Colonic mucosa (tissue), 4 donors: ENCODE results near the gene EIF1AX. TPM values are rescaled to one million over a fixed set of nuclear protein-coding genes. Genes with fewer than 3 reads are reported as not detected.
A peak's percentile ranks its signal among the peaks of the same experiment; 100 is the strongest.

Source experiments
- DNase-seq: peaks from one replicate; pipeline ENCODE4 v3.0.0-alpha.2; 2020
- H3K27ac ChIP-seq: fragments of 200-600 bp; one replicate; pipeline ENCODE4 v1.8.0; 2021
- H3K27me3 ChIP-seq: fragments of 200-600 bp; one replicate; pipeline ENCODE4 v1.8.0; 2021
- H3K36me3 ChIP-seq: fragments of 200-600 bp; one replicate; pipeline ENCODE4 v1.8.0; 2021
- H3K4me1 ChIP-seq: fragments of 200-600 bp; one replicate; pipeline ENCODE4 v1.8.0; 2021; ENCODE audit warnings: mild to moderate bottlenecking
- H3K4me3 ChIP-seq: fragments of 200-600 bp; one replicate; pipeline ENCODE4 v1.8.0; 2021
- H3K9ac ChIP-seq, 2 donors: one replicate each; pipeline ENCODE4 v1.7.0; 2013; ENCODE audit warnings: control low read depth in 2 of 2, low read depth in 2 of 2, low read length in 2 of 2
- H3K9me3 ChIP-seq: fragments of 200-600 bp; one replicate; pipeline ENCODE4 v1.8.0; 2021
- intact Hi-C: fragments of 100-400 bp; cut with DNase I; formaldehyde crosslinking; loops from one replicate; pipeline ENCODE4 v1.14.1; 2022
- total RNA-seq, 2 donors: library from RNA; stranded (reverse); fragmentation: NEBNext Ultra II Directional in 1 of 2; extraction: Animal tissue kit (Norgen Biotek cat#: 25700) in 1 of 2; gene quantifications; one replicate each; pipeline ENCODE4 v1.2.1, GENCODE V29; 2021
- TF ChIP-seq, protein P1 (sequence below): fragments of 200-600 bp; IDR thresholded peaks from one replicate; pipeline ENCODE4 v1.8.0; 2022; ENCODE audit warnings: antibody characterized with exemption, mild to moderate bottlenecking
- donor health status: healthy.
- donor health status: DM: no; HTN: no; CAD: no.
- donor health status: DM: no; HTN: no; CAD: no.

EIF1AX gene
- total RNA-seq, 2 donors from 2014 or later: 106 to 149 TPM

DNA sequence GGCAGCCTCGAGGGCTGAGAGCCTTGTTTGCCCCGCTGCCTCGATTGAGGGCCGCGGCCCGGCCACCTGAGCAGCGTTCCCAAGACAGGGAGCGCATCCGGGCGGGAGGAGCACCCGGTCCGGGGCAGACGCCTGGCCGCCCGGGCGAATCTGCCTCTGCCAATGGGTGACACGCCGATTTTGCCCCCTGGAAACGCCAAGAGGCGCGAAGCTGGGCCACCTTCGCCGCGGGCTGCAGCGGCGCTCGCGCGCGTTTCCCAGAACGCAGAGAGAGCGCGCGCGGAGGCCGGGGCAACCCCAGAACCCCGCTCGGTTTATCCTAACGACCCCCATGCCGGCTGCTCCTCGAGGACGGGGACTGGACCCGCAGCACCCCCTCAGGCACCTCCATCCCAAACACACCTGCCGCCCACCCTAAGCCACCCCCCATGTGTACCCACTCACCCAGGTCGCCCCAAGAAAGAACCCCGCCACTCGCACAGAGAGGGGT is 25.5 kb downstream of the EIF1AX start:
- Histone ChIP-seq H3K4me3 (peak overlapping the region; percentile 17), H3K9ac (no peak overlapping the region), H3K36me3 (no peaks in the 10 kb centered on the region), H3K4me1 (peaks cover 4% of the 10 kb centered on the region), H3K9me3 (no peaks in the 10 kb centered on the region), H3K27me3 (peaks cover 12% of the 10 kb centered on the region), H3K27ac (no peak overlapping the region)
- no peak for DNase-seq
- intact Hi-C loops: no loop called here
- TF ChIP-seq, protein P1, sequence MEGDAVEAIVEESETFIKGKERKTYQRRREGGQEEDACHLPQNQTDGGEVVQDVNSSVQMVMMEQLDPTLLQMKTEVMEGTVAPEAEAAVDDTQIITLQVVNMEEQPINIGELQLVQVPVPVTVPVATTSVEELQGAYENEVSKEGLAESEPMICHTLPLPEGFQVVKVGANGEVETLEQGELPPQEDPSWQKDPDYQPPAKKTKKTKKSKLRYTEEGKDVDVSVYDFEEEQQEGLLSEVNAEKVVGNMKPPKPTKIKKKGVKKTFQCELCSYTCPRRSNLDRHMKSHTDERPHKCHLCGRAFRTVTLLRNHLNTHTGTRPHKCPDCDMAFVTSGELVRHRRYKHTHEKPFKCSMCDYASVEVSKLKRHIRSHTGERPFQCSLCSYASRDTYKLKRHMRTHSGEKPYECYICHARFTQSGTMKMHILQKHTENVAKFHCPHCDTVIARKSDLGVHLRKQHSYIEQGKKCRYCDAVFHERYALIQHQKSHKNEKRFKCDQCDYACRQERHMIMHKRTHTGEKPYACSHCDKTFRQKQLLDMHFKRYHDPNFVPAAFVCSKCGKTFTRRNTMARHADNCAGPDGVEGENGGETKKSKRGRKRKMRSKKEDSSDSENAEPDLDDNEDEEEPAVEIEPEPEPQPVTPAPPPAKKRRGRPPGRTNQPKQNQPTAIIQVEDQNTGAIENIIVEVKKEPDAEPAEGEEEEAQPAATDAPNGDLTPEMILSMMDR: no peak

GRCh38 chrX:20112022-20112774 is 29.4 kb downstream of the EIF1AX start:
- Histone ChIP-seq H3K36me3 (no peaks in the 10 kb centered on the region), H3K4me3 (no peak overlapping the region), H3K27ac (no peak overlapping the region), H3K27me3 (peaks cover 10% of the 10 kb centered on the region), H3K4me1 (no peaks in the 10 kb centered on the region), H3K9ac (no peak overlapping the region), H3K9me3 (no peaks in the 10 kb centered on the region)
- intact Hi-C loops: no loop called here
- DNase-seq: no peak
- TF ChIP-seq, protein P1: no peak

DNA sequence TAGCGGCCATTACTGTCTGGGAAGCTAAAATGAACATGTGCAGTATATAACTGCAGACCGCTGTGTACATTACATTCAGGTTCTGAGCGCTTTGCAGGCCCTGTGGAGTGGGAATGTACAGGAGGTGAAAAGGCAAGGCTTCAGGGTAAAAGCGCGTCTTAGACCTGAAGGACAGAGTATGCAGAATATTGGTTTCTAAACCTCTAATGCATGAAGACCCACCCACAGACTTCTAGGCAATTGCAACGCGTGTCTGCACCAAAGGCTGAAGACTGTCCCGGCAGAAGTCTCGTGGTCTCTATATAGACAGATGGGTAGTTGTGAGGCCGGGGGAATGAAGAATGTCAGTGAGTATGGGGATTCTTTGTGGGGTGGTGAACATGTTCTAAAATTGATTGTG is 30.4 kb downstream of the EIF1AX start:
- TF ChIP-seq, protein P1: no peak
- H3K27me3 ChIP-seq: peaks cover 4% of the 10 kb centered on the region
- no peaks in the 10 kb centered on the region for H3K4me1 ChIP-seq
- H3K27ac ChIP-seq: no peak overlapping the region
- intact Hi-C loops: no loop called here
- no peak overlapping the region for H3K9ac ChIP-seq
- DNase-seq: no peak
- no peaks in the 10 kb centered on the region for H3K9me3 ChIP-seq
- H3K4me3 ChIP-seq: no peak overlapping the region
- H3K36me3 ChIP-seq: no peaks in the 10 kb centered on the region

DNA sequence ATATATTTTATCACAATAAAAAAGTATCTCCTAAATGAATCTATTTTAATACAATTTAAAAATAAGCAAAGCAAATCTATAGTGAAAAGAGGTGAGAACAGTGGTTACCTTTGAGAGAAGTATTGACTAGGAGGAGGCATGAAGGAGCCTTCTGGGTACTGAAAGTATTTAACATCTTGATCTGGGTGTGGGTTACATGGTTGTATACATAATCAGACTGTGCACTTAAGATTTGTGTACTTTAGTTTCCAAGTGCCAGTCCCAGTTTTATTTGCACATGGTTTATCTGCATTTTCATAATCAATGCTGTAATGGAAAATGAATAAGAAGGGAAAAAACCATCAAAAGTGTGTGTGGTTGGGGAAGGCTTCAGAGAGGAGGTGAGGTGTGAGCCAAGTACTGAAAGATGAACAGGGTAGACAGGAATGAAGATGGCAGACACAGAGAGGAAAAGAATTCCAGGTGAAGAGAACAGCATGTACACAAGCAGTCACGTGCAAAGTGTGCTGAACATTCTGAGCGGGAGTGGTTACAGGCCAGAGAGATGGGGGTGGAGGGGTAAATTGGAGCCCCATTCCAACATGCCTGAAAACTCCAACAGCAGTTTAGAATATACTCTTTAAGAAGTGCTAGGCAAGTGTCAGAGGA is 39.6 kb downstream of the EIF1AX start:
- intact Hi-C loops: no loop called here
- H3K9ac ChIP-seq: no peak overlapping the region
- DNase-seq: no peak
- no peaks in the 10 kb centered on the region for H3K27me3 ChIP-seq
- H3K4me1 ChIP-seq: no peaks in the 10 kb centered on the region
- TF ChIP-seq, protein P1: no peak
- H3K4me3 ChIP-seq: no peak overlapping the region
- no peak overlapping the region for H3K27ac ChIP-seq
- no peaks in the 10 kb centered on the region for H3K9me3 ChIP-seq
- H3K36me3 ChIP-seq: no peaks in the 10 kb centered on the region

DNA sequence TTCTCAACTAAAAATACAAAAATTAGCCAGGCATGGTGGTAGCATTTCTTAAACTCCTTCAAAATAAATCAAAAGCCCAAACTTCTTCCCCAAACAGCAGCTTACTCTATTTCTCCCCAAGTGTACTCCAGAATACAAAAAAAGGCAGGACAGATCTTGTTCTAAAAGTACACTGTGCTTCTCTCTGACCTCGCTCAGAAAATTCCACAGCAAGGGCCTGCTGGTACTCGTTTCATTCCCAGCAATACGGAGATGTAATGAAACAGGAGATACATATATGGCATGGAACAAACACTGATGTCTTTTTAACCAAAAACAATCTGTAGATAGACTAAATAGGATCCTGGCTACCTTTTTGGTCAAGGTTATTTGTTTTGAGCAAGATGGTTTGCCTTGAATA is 50.1 kb downstream of the EIF1AX start:
- Histone ChIP-seq H3K9me3 (no peaks in the 10 kb centered on the region), H3K4me3 (no peak overlapping the region), H3K4me1 (no peaks in the 10 kb centered on the region), H3K27me3 (no peaks in the 10 kb centered on the region), H3K36me3 (no peaks in the 10 kb centered on the region), H3K27ac (no peak overlapping the region), H3K9ac (no peak overlapping the region)
- intact Hi-C loops: no loop called here
- DNase-seq: no peak
- TF ChIP-seq, protein P1: no peak
